ENCODE data around the gene ZBTB5.

ZBTB5 gene

DNA sequence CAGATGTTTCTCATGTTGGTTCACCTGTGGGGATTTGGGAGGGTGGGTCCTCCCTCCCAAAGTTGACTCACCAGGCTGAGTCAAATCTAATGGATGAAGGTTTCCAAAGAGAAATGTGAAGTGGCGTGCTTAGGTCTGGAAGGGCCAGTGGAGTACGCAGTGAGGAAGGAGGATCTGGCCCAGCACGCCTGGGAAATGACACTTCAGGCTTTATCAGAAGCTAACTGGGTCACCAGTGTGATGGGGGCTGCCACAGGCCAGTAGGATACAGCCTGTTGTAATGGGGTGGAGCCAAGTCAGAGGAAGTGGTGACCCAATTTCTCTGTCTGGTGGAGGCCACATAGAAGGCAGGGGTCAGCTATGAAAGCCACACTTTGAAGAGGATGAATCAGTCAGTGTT, 38.5 kb upstream of the ZBTB5 start:
- H3K27me3 ChIP-seq (replicated peaks; ENCODE audit: control insufficient read depth, insufficient read depth, low read length) = no peaks in the 10 kb centered on the region
- H3K36me3 ChIP-seq (ENCODE audit: control insufficient read depth, insufficient read depth, low read length) = peaks cover 30% of the 10 kb centered on the region
- DNase-seq (ENCODE audit: extremely low read depth, insufficient read length) = no peak
- TF ChIP-seq, protein P1, sequence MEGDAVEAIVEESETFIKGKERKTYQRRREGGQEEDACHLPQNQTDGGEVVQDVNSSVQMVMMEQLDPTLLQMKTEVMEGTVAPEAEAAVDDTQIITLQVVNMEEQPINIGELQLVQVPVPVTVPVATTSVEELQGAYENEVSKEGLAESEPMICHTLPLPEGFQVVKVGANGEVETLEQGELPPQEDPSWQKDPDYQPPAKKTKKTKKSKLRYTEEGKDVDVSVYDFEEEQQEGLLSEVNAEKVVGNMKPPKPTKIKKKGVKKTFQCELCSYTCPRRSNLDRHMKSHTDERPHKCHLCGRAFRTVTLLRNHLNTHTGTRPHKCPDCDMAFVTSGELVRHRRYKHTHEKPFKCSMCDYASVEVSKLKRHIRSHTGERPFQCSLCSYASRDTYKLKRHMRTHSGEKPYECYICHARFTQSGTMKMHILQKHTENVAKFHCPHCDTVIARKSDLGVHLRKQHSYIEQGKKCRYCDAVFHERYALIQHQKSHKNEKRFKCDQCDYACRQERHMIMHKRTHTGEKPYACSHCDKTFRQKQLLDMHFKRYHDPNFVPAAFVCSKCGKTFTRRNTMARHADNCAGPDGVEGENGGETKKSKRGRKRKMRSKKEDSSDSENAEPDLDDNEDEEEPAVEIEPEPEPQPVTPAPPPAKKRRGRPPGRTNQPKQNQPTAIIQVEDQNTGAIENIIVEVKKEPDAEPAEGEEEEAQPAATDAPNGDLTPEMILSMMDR (IDR thresholded peaks at IDR 0.05; ENCODE audit: insufficient read depth, low read length, poor library complexity, severe bottlenecking) = no peak
- no peak overlapping the region for H3K4me3 ChIP-seq (replicated peaks; ENCODE audit: low read depth, low read length)

DNA sequence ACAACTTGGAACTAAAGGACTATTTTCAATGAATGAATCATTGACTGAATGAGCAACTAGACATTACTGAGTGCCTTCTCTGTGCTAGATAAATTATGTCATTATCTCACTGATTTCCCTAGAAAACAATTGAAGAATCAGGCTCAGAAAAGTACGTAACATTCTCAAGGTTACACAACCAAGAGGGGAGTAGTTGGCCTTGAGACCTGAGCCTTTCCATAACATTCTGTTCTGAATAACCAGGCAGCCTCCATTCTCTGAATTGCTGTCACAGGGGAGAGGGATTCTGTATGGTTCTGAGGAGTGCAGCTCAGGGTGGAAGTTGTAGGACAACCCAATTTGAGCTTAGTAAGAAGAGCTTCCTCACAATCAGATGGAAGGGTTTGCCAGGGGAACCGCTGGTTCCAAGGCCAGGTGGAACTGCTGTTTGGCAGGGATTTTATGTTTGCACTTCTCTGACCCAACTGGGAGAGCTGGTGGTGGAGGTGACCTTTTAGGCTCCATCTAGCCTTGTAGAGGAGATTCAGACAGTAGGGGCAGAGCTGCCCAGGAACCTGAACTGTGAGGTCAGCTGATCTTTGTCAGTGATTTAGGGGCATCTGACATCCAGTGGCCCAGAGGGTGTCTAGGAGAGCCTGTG, 36.8 kb upstream of the ZBTB5 start:
- no peaks in the 10 kb centered on the region for H3K27me3 ChIP-seq (replicated peaks; ENCODE audit: control insufficient read depth, insufficient read depth, low read length)
- peaks cover 37% of the 10 kb centered on the region for H3K36me3 ChIP-seq (ENCODE audit: control insufficient read depth, insufficient read depth, low read length)
- DNase-seq (ENCODE audit: extremely low read depth, insufficient read length) = no peak
- H3K4me3 ChIP-seq (replicated peaks; ENCODE audit: low read depth, low read length) = no peak overlapping the region
- TF ChIP-seq, protein P1 (IDR thresholded peaks at IDR 0.05; ENCODE audit: insufficient read depth, low read length, poor library complexity, severe bottlenecking) = no peak

DNA sequence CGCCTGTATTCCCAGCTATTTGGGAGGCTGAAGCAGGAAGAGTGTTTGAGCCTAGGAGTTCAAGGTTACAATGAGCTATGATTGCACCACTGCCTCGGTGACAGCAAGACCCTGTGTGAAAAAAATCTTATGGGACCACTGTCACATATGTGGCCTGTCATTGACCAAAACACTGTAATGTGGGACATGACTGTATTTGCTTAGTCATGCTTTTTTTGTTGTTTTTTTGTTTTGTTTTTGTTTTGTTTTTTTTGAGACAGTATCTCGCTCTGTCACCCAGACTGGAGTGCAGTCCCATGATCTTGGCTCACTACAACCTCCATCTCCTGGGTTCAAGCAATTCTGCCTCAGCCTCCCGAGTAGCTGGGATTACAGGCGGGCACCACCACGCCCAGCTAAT, 34.0 kb upstream of the ZBTB5 start:
- TF ChIP-seq, protein P1 (IDR thresholded peaks at IDR 0.05; ENCODE audit: insufficient read depth, low read length, poor library complexity, severe bottlenecking) = no peak
- H3K27me3 ChIP-seq (replicated peaks; ENCODE audit: control insufficient read depth, insufficient read depth, low read length) = no peaks in the 10 kb centered on the region
- DNase-seq (ENCODE audit: extremely low read depth, insufficient read length) = no peak
- peaks cover 51% of the 10 kb centered on the region for H3K36me3 ChIP-seq (ENCODE audit: control insufficient read depth, insufficient read depth, low read length)
- H3K4me3 ChIP-seq (replicated peaks; ENCODE audit: low read depth, low read length) = no peak overlapping the region

DNA sequence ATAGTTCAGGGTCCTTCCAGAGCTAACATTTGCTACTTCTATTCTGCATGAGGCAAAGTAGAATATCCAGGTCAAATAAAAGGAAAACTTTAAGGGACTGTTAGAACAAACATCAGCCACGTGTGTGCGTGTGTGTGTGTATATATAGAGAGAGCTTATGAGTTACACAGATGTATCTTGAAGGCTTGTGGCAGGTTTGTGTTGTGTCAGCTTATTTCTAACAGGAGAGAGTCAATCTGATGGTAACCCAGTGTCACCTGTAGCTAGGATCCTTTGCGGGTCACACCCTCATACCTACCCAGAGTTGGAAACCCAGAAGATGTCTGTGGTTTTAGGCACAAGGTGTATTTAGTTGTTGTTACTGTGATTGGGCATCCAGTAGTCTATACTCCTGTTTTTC, 33.2 kb upstream of the ZBTB5 start:
- Histone ChIP-seq H3K27me3 (replicated peaks; ENCODE audit: control insufficient read depth, insufficient read depth, low read length) (no peaks in the 10 kb centered on the region), H3K4me3 (replicated peaks; ENCODE audit: low read depth, low read length) (no peak overlapping the region), H3K36me3 (ENCODE audit: control insufficient read depth, insufficient read depth, low read length) (peaks cover 48% of the 10 kb centered on the region)
- DNase-seq (ENCODE audit: extremely low read depth, insufficient read length) = no peak
- TF ChIP-seq, protein P1 (IDR thresholded peaks at IDR 0.05; ENCODE audit: insufficient read depth, low read length, poor library complexity, severe bottlenecking) = no peak

DNA sequence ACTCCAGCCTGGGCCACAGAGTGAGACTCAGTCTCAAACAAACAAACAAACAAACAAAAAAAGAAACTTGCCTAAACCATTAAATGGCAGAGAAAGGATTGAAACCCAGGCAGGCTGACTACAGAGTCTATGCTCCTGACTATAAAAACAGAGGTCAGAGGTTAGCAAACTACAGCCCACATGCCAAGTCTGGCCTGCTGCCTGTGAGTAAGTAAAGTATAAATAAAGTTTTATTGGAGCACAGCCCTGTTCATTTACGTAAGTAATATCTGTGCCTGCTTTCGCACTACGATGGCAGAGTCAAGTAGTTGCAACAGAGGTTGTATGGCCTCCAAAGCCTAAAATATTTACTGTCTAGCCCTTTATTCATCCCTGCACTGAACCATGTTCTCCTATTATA, 32.1 kb upstream of the ZBTB5 start:
- H3K4me3 ChIP-seq (replicated peaks; ENCODE audit: low read depth, low read length) = no peak overlapping the region
- H3K36me3 ChIP-seq (ENCODE audit: control insufficient read depth, insufficient read depth, low read length) = peaks cover 47% of the 10 kb centered on the region
- H3K27me3 ChIP-seq (replicated peaks; ENCODE audit: control insufficient read depth, insufficient read depth, low read length) = no peaks in the 10 kb centered on the region
- TF ChIP-seq, protein P1 (IDR thresholded peaks at IDR 0.05; ENCODE audit: insufficient read depth, low read length, poor library complexity, severe bottlenecking) = no peak
- no peak for DNase-seq (ENCODE audit: extremely low read depth, insufficient read length)

GRCh38 chr9:37496020-37496419, 30.8 kb upstream of the ZBTB5 start:
- Histone ChIP-seq H3K27me3 (replicated peaks; ENCODE audit: control insufficient read depth, insufficient read depth, low read length) (no peaks in the 10 kb centered on the region), H3K36me3 (ENCODE audit: control insufficient read depth, insufficient read depth, low read length) (peaks cover 38% of the 10 kb centered on the region), H3K4me3 (replicated peaks; ENCODE audit: low read depth, low read length) (no peak overlapping the region)
- TF ChIP-seq, protein P1 (IDR thresholded peaks at IDR 0.05; ENCODE audit: insufficient read depth, low read length, poor library complexity, severe bottlenecking) = no peak
- no peak for DNase-seq (ENCODE audit: extremely low read depth, insufficient read length)
